Ecto neural progenitor cell (in vitro differentiated cells): ENCODE results near the gene SULT2B1.
"Not testable (repeated sequence)": the region's sequence is repeated elsewhere in the genome, so short reads cannot be mapped to it uniquely, and the experiment has no call there.

Source experiments
- DNase-seq: peaks from one replicate; pipeline ENCODE4 v3.0.0-alpha.2; 2018; ENCODE audit warnings: low spot score

Gene SULT2B1

DNA sequence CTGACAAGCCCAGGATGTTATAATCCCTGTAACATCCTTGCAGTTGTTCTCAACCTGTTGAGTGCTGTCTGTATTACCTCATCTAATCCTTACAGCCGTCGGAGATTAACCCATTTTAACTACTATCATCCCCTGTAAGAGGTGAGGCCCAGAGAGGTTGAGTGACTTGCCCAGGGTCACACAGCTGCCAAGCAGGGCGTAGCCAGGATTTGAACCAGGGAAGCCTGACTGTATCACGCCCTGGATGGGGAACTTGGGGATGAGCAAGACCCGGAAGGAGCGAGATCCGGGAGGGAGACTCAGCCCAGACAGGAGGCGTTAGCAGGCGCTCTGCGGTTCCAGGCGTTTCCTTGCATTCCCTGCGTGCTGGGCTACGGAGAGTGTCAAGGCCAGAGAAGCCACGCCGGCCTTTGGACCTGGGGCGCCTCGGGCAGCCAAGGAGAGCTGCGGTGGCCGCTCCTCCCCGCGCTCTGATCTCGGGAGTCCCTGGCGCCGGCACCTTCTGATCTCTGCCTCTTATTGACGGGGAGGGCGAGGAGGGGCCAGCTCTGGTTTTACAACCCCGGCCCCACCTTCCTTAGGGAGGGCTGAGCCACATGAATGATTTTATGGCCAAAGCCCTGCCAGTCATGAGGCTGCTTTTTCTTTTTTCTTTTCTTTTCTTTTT is 6.2 kb downstream of the SULT2B1 start:
- DNase-seq, result no peak

DNA sequence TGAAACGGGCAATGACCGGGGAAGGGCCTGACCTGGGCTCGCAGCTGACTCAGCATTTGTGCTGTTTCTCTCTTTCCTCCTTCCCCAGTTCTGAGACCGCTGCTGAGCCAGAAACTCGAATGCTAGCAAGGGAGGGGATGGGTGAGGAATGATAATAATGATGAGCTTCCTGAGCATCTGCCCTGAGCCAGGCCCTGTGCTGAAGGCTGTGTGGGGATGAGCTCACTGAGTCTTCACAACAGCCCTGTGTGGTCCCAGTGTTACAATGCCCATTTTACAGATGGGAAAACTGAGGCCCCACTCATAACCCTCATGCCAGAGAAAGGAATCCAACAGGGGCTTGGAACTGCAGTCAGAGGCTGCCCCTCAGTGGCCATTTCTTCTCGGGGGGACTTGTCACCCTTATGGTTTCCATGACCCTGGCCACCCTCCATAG is 8.1 kb downstream of the SULT2B1 start:
- DNase-seq, result no peak

DNA sequence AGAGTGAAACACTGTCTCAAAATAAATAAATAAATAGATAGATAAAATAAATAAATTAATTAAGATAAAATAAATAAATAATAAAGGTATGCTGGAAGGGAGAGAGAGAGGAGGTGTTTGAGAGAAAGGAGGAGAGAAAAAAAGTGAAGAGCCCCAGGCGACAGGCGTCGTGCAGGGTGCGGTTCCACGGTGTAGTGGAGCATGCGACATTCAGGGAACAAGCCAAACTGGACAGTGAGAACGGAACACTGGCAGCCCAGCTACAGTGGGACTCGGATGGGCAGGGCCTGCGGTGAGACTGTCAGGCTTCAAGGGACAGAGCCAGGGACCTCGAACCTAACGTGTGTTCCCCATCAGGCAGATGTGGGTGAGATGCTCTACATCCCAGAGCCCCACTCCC is 9.4 kb downstream of the SULT2B1 start:
- DNase-seq, result no peak

DNA sequence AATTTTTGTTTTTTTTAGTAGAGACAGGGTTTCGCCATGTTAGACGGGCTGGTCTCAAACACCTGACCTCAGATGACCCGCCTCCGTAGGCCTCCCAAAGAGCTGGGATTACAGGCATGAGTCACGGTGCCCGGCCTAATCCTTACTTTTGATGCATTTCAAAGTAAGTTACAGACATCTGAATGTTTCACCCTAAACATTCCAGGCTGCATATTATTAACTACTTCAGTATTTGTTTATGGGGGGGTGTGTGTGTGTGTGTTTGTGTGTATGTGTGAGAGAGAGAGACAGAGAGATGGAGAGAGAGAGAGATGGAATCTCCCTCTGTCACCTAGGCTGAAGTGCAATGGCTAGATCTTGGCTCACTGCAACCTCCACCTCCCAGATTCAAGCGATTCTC is 13.1 kb downstream of the SULT2B1 start:
- DNase-seq, result no peak

DNA sequence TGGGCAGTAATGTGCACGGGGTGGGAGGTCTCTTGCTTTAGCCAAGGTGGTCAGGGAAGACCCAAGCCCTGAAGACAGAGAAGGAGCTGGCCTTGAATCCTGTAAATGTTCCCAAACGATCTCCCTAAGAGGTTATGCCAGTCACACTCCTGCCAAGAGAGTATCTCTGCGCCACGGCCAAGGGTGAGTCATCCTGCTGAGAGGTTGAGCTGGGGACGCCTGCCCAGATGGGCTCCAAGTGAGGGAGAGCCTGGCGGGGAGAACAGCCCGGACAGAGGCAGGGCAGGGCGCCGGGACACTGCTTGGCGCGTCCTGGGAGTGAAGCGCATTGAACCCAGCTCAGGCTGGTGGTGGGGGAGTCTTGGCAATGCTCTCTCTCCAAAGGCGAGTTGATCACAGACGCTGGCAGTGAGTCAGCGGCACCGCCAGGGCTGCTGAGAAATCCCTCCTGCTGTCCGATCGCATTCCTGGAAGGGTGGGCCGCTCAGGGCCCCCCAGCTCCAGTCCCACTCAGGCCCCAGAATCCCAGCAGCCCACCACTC is 16.4 kb downstream of the SULT2B1 start:
- no peak for DNase-seq

DNA sequence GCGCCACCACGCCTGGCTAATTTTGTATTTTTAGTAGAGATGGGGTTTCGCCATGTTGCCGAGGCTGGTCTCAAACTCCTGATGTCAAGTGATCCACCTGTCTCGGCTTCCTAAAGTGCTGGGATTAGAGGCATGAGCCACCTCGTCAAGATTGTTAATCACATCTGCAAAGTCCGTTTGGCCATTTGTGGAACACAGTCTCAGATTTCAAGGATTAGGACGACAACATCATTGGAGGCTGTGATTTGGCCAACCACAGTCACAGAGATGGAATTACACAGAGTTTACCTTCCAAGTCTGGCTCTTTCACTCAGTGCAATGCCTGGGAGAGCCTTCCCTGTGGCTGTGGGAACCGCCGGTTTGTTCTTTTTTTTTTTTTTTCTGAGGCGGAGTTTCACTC is 17.8 kb downstream of the SULT2B1 start:
- DNase-seq, result no peak

DNA sequence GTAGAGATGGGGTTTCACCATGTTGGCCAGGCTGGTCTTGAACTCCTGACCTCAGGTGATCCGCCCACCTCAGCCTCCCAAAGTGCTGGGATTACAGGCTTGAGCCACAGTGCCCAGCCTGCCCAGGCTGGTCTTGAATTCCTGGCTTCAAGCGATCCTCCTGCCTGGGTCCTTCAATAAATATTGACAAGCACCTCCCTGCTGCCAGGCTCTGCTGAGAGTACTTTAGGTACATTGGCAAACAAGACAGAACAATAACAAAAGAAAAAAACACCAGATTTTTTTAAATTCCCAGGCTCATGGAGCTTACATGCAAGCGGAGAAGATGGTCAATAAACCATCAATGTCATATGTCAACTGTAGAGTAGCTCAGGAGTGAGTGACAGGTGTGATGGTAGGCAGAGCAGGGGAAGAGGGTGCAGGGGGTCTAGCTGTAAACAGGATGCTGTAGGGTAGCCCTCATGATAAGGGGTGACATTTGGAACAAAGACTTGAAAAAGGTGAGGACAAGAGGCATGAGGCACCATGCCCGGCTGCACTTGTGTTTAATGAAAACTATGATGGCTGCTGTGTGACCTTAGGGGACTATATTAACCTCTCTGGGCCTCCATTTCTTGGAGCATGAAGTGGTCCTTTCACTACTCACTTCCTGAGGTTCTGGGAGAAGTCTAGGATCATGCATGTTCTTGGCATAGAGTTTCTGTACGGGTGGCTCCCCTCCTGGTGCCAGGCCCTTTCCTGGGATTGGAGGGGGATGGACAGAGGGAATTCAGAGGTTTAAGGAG is 19.6 kb downstream of the SULT2B1 start:
- DNase-seq, result no peak

DNA sequence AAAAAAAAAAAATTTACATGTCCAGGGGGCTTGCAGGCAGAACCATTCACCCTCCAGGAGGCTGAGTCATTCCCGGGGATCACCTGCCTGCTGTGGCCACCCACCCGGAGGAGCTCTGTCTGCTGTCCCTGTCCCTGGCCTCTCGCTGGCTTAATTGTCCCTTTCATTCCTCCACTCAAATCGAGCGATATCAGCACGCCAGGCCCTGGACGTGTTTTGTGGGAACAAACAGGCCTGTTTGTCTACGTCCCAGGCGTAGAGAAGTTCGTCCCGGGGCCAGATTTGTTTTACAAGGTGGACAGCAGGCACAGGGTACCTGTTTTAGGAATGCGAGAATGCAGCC is 21.2 kb downstream of the SULT2B1 start:
- no peak for DNase-seq

DNA sequence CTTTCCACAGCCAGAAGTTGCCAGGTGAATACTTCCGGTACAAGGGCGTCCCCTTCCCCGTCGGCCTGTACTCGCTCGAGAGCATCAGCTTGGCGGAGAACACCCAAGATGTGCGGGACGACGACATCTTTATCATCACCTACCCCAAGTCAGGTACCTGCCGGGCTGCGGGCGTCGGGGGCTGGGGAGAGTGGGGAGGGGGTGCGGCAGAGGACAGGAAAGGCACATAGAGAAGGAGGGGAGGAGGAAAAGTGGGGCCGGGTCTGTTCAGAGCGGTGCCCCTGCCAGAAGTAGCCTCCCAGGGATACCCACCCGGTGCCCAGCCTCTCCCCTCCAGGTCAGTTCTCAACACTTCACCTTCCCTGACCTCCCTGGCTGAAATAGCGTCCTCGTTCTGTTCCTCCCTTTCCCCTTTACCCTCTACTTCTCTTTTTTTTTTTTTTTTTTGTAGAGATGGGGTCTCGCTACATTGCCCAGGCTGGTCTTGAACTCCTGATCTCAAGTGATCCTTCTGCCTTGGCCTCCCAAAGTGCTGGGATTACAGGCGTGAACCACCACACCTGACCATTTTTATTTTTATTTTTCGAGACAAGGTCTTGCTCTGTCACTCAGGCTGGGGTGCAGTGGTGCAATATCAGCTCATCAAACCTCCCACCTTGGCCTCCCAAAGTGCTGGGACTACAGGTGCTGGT is 24.1 kb downstream of the SULT2B1 start:
- no peak for DNase-seq

DNA sequence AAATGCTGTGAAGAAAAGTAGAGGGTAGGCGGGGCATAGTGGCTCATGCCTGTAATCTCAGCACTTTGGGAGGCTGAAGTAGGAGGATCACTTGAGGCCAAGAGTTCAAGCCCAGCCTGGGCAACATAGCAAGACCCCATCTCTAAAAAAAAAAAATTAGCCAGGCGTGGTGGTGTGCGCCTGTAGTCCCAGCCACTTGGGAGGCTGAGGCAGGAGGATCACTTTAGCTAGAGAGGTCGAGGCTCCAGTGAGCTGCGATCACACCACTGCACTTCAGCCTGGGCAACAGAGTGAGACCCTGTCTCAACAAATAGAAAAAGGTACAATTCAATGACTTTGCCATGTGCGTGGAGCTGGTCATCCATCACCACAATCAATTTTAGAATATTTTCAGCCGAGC is 25.9 kb downstream of the SULT2B1 start:
- not testable (repeated sequence) for DNase-seq

DNA sequence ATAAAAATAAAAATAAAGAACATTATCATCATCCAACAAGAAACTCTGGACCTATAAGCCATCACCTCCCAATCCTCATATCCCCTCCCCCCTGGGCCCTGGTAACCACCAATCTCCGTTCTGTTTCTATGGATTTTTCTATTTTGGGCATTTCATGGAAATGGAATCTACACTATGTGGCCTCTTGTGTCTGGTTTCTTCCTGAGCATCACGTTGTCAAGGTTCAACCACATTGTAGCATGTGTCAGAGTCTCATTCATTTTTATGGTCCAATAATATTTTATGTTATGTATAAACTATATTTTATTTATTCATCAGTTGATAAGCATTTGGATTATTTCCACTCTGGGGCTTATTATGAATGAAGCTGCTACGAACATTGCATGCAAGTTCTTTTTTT is 26.9 kb downstream of the SULT2B1 start:
- no peak for DNase-seq

DNA sequence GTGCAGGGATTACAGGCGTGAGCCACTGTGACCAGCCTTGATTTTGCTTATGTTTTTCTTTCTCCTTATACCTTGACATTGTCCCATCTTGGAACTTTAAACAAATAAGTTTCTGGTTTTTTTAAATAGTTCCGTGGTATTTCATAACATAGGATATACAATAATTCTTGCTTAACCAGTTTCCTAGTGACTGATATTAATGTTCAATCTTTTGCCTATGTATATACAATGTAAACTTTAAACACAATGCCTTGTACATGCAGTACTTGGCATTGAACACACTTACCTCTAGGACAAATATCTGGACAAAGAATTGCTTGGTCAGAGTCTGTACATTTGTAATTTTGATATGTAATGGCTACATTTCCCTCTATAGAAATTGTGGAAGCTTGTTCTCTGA is 30.2 kb downstream of the SULT2B1 start:
- no peak for DNase-seq

DNA sequence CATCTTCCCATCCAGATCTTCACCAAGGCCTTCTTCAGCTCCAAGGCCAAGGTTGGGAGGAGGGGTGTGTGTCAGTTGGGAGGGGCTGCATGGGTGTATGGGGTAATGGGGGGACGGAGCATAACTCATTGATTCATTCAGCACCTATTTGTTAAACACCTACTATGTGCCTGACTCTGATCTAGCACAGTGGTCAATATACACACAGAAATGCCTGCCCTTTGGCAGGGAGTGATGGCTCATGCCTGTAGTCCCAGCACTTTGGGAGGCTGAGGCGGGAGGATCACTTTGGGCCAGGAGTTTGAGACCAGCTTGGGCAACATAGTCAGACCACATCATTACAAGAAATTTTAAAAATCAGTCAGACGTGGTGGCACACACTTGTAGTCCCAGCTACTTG is 35.4 kb downstream of the SULT2B1 start:
- DNase-seq, result no peak

DNA sequence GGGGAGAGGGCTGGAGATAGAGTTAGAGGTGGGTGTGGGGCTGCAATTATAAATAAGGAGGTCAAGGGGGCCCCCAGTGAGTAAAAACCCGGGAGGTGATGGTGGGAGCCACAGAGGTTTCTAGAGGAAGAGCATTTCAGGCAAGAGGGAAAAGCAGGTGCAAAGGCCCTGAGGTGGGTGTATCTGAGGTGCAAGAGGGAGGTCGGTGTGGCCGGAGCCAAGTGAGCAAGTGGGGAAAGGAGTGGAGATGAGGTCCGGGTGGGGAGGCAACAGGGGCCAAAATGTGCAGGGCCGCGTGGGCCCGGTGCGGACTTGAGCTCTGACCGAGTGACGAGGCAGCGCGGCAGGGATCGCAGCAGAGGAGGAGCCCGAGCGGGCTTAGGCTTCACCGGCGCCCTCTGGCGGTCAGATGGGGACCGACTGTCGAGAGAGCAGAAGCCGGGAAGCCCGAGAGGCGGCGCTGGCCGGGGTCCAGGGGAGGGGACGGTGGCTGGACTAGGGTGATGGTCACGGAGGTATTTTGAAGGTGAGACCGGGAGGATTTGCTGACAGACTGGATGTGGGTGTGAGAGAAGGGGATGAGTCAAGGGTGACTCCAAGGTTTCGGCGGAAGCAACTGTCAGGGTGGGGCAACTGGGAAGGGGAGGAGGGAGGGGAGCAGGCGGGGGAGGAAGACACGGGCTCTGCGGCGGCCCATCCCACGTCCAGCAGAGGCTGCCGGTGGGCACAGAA is 36.9 kb downstream of the SULT2B1 start:
- DNase-seq, result peak; percentile 93

DNA sequence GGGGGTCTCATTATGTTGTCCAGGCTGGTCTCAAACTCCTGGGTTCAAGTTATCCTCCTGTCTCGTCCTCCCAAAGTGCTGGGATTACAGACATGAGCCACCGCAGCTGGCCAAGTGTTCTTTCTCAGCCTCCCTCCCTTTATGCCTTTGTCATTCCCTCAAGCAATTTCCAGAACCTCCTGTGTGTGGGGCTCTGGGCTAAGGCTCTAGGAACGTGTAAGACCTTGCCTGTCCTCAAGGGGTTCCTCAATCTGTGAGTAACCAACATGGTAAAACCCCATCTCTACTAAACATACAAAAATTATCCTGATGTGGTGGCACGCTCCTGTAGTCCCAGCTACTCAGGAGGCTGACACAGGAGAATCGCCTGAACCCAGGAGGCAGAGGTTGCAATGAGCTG is 39.0 kb downstream of the SULT2B1 start:
- DNase-seq, result no peak

DNA sequence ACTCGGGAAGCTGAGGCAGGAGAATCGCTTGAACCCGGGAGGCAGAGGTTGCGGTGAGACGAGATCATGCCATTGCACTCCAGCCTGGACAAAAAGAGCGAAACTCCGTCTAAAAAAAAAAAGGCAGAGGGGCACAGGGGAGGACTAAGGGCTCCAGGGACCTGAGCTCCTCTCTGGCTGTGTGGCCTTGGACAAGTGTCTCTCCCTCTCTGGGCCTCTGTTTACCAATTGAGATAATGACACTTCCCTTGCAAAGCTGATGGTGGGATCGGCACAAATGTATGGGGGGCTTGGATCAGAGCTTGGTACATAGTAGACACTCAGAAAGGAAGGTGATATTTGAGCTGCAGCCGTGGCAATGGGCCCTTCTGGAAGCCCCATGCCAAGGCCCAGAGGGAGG is 43.2 kb downstream of the SULT2B1 start:
- no peak for DNase-seq

DNA sequence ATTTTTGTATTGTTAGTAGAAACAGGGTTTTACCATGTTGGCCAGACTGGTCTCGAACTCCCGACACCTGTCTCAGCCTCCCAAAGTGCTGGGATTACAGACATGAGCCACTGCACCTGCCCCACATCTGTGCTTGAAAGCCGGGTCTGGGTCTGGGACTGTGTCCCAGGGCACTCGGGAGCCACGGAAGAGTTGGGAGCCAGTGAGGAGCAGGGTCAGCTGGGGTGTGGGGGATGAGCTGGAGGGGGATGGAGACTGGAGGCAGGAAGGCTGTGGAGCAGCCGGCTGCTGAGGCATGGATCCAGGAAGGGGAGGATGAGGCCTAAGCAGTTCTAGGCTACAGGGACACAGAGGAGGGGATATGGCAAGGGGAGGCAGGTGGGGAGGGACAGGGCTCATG is 43.9 kb downstream of the SULT2B1 start:
- DNase-seq, result no peak

DNA sequence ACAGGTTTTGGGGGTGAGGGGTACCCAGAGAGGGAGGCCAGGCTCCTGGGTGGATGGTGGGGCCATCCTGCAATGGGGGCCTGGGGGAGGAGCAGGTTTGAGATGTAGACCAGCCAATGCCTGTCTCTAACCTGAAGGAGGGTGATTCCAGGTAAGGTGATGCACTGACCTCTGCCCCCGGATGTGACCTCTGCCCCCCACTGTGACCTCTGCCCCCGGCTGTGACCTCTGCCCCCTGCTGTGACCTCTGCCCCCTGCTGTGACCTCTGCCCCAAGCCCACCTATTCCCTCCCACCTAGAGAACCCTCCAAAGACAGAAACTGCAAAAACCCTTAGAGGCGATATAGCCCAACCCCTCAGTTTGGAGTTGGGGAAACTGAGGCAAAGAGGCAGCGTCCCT is 44.3 kb downstream of the SULT2B1 start:
- DNase-seq, result no peak

DNA sequence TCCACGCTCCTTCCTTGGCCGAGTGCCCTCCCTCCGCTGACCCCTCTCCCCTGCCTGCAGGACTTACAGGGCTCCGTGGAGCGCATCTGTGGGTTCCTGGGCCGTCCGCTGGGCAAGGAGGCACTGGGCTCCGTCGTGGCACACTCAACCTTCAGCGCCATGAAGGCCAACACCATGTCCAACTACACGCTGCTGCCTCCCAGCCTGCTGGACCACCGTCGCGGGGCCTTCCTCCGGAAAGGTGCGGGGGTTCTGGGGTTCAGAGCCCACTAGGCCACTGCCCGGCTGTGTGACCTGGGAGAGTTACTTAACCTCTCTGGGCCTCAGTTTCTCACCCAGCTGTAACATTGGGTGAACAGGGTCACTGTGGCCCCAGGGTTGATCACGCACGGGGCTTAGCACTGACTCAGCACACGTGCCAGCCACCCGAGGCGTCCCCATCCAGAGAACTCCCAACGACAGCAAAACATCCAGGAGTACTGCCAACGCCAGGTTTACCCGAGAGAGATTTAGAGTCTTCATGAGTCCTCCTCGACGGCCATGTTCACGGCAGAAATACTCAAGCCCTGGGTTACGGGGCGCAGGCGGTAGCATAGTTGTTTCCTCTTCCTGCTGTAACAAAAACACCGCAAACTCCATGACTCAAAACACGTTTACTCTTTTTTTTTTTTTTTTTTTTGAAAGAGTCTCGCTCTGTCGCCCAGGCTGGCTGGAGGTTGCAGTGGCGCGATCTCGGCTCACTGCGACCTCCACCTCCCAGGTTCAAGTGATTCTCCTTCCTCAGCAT is 44.9 kb downstream of the SULT2B1 start:
- DNase-seq, result no peak

DNA sequence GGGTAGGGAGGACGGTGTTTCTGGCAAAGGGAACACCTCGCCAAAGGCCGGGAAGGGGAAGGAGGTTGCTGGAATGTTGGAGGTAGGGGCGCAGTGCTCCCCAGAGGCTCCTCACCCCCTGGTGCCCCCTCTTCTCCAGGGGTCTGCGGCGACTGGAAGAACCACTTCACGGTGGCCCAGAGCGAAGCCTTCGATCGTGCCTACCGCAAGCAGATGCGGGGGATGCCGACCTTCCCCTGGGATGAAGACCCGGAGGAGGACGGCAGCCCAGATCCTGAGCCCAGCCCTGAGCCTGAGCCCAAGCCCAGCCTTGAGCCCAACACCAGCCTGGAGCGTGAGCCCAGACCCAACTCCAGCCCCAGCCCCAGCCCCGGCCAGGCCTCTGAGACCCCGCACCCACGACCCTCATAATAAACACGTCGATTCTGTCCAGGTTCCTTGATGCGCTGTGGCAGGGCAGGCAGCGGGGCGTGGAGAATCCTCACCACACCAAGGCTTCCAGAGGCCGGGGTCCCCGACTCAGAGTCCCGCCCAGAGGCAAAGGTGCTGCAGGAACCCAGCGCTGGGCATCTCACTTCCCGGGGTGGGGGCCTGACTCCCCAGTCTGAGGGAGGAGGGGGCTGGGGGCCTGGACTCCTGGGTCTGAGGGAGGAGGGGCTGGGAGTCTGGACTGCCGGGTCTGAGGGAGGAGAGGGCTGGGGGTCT is 47.2 kb downstream of the SULT2B1 start:
- DNase-seq, result no peak
